Glomerular endothelial cell (primary cell): ENCODE data around the gene GLIS1. TPM values are rescaled to one million over a fixed set of nuclear protein-coding genes. Genes with fewer than 3 reads are reported as not detected.
"Not testable (repeated sequence)": the region's sequence is repeated elsewhere in the genome, so short reads cannot be mapped to it uniquely, and the experiment has no call there.

Experiments
- DNase-seq: peaks from one replicate; pipeline ENCODE4 v3.0.0-alpha.2; 2011; ENCODE audit warnings: low read depth, low spot score; ENCODE audit errors: extremely low read depth
- total RNA-seq: library from RNA; depleted of rRNA; stranded (reverse); fragments of >200 nt; gene quantifications from 2 replicates; pipeline ENCODE4 v1.2.3, GENCODE V29; 2015

Gene GLIS1
- 0.82 and 1.6 TPM in 2 replicates for total RNA-seq

- no peak for DNase-seq
These were observed at the start of gene GLIS1 for GRCh38 chr1:53739109-53739681. Gene GLIS1 (minus strand): TSS chr1:53739164. CDS start chr1:53738064, 1,100 bp downstream.

- DNase-seq = no peak
These were observed 48.7 kb upstream of the GLIS1 start for GRCh38 chr1:53787655-53788054.

GRCh38 chr1:53783056-53783455, 44.1 kb upstream of the GLIS1 start:
- DNase-seq = no peak

GRCh38 chr1:53781654-53782053, 42.7 kb upstream of the GLIS1 start:
- no peak for DNase-seq

GRCh38 chr1:53777272-53777671, 38.3 kb upstream of the GLIS1 start:
- no peak for DNase-seq

- DNase-seq = no peak
These were observed 32.7 kb upstream of the GLIS1 start for GRCh38 chr1:53771648-53772047.

GRCh38 chr1:53769780-53770179, 30.8 kb upstream of the GLIS1 start:
- DNase-seq = no peak

GRCh38 chr1:53769184-53769583, 30.2 kb upstream of the GLIS1 start:
- DNase-seq = no peak

GRCh38 chr1:53766831-53767405, 28.0 kb upstream of the GLIS1 start:
- peak; percentile 36 for DNase-seq

- DNase-seq = no peak
These were observed 27.3 kb upstream of the GLIS1 start for GRCh38 chr1:53766194-53766742.

- DNase-seq = peak; percentile 72
These were observed 26.7 kb upstream of the GLIS1 start for GRCh38 chr1:53765657-53766056.

GRCh38 chr1:53763911-53764310, 24.9 kb upstream of the GLIS1 start:
- DNase-seq = no peak

- no peak for DNase-seq
These were observed 24.5 kb upstream of the GLIS1 start for GRCh38 chr1:53763461-53763860.

- not testable (repeated sequence) for DNase-seq
These were observed 21.5 kb upstream of the GLIS1 start for GRCh38 chr1:53760497-53760896.

GRCh38 chr1:53755874-53756273, 16.9 kb upstream of the GLIS1 start:
- DNase-seq = no peak

GRCh38 chr1:53754484-53755312, 15.7 kb upstream of the GLIS1 start:
- no peak for DNase-seq

GRCh38 chr1:53752281-53752680, 13.3 kb upstream of the GLIS1 start:
- DNase-seq = no peak

- no peak for DNase-seq
These were observed 8.9 kb upstream of the GLIS1 start for GRCh38 chr1:53747841-53748240.

GRCh38 chr1:53740621-53741105, 1.7 kb upstream of the GLIS1 start:
- no peak for DNase-seq

GRCh38 chr1:53738205-53739108, 507 bp downstream of the GLIS1 start:
- no peak for DNase-seq
